Subcutaneous abdominal adipose tissue (tissue), 5 donors: ENCODE measurements around the gene LHFPL3.
"Not testable (repeated sequence)": the region's sequence is repeated elsewhere in the genome, so short reads cannot be mapped to it uniquely, and the experiment has no call there.

Source experiments
- H3K27ac ChIP-seq: one replicate; pipeline ENCODE4 v1.7.0; 2013; ENCODE audit warnings: low read depth, mild to moderate bottlenecking, inconsistent platforms, low read length, moderate library complexity
- H3K27me3 ChIP-seq, 5 donors: one replicate each; pipeline ENCODE4 v1.7.0; 2013; ENCODE audit warnings: low read length in 5 of 5, inconsistent platforms in 1 of 5; ENCODE audit not compliant: control insufficient read depth in 5 of 5, insufficient read depth in 4 of 5
- H3K36me3 ChIP-seq, 5 donors: one replicate each; pipeline ENCODE4 v1.7.0; 2013; ENCODE audit warnings: low read length in 5 of 5; ENCODE audit not compliant: control insufficient read depth in 5 of 5, insufficient read depth in 5 of 5
- H3K4me1 ChIP-seq, 5 donors: one replicate each; pipeline ENCODE4 v1.7.0; 2013; ENCODE audit warnings: low read length in 5 of 5, mild to moderate bottlenecking in 3 of 5, moderate library complexity in 1 of 5; ENCODE audit not compliant: control insufficient read depth in 5 of 5, insufficient read depth in 5 of 5
- H3K4me3 ChIP-seq, 5 donors: one replicate each; pipeline ENCODE4 v1.7.0; 2013; ENCODE audit warnings: low read length in 5 of 5, low read depth in 1 of 5
- H3K9ac ChIP-seq, 5 donors: one replicate each; pipeline ENCODE4 v1.7.0; 2013; ENCODE audit warnings: low read length in 5 of 5, mild to moderate bottlenecking in 4 of 5, moderate library complexity in 3 of 5
- H3K9me3 ChIP-seq, 5 donors: one replicate each; pipeline ENCODE4 v1.7.0; 2013; ENCODE audit warnings: low read length in 5 of 5; ENCODE audit not compliant: control insufficient read depth in 5 of 5
- donor health status: healthy.
- donor health status: healthy.
- donor health status: healthy.
- donor health status: healthy.
- donor health status: healthy.

LHFPL3 gene

DNA sequence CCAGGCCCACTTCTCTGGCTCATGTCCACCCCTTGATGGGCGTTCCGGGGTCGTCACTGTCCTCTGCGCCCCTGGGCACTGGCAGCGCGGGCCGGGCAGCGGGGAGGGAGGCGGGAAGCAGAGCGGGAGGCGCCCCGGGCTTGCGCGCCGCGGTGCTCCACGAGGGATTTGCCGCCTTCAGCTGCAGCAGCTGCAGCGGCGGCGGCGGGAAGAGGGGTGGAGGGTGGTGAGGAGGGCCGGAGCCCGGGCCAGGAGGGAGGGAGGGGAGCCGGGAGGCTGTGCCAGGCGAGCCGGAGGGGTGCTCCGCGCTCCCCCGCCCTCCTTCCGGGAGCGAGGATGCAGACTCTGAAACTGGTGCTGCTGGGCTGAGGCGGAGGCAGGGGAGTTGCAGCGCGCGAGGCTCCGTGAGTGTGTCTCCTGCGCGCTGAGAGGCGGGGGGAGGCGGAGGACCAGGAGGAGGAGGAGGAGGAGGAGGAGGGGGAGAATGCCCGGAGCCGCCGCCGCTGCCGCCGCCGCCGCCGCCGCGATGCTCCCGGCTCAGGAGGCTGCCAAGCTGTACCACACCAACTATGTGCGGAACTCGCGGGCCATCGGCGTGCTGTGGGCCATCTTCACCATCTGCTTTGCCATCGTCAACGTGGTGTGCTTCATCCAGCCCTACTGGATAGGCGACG is at the start of gene LHFPL3:
TSS of gene LHFPL3 (plus strand) at position 308 of the 674 bp plus-strand sequence.
- Histone ChIP-seq H3K4me1 (peaks cover 0 to 9% (median 7%) of the 10 kb centered on the region in 5 donors), H3K27ac (no peak within 1 kb of the TSS), H3K27me3 (peaks cover 20 to 34% (median 27%) of the 10 kb centered on the region in 5 donors), H3K36me3 (no peaks in the 10 kb centered on the region), H3K4me3 (no peak within 1 kb of the TSS), H3K9me3 (no peaks in the 10 kb centered on the region), H3K9ac (no peak within 1 kb of the TSS)

- H3K4me3 ChIP-seq, H3K9me3 ChIP-seq, H3K27me3 ChIP-seq, H3K4me1 ChIP-seq, H3K9ac ChIP-seq, H3K36me3 ChIP-seq, H3K27ac ChIP-seq: not testable (repeated sequence)
Measured at GRCh38 chr7:104281685-104282084, 46.7 kb upstream of the LHFPL3 start.

GRCh38 chr7:104286839-104287238 is 41.6 kb upstream of the LHFPL3 start:
- no peak overlapping the region for H3K4me3 ChIP-seq
- no peak overlapping the region for H3K9ac ChIP-seq
- H3K4me1 ChIP-seq, result no peaks in the 10 kb centered on the region
- no peaks in the 10 kb centered on the region for H3K27me3 ChIP-seq
- H3K36me3 ChIP-seq, result no peaks in the 10 kb centered on the region
- H3K27ac ChIP-seq, result no peak overlapping the region
- peaks cover 0 to 7% (median 0%) of the 10 kb centered on the region in 5 donors for H3K9me3 ChIP-seq

DNA sequence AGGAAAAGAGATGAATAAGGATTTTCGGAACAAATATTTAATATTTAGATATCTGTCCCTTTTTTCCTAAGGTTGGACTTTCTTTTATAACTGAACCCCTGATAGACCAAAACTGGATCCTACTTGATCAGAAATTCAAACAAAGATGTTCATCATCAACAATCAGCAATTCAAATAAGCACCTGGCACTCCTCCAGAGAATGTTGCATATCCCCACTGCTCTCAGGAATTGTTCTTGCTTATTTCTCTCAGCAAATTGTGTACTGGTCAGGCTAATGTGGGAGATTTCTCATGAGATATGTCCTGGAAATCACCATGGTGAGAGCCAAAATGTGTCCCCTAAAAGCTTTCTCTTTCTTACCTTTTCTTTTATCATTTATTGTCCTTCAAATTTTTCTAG is 40.3 kb upstream of the LHFPL3 start:
- H3K9me3 ChIP-seq, result peaks cover 0 to 7% (median 0%) of the 10 kb centered on the region in 5 donors

GRCh38 chr7:104294291-104294690 is 34.1 kb upstream of the LHFPL3 start:
- Histone ChIP-seq H3K9me3 (peaks cover 0 to 7% (median 0%) of the 10 kb centered on the region in 5 donors), H3K36me3 (no peaks in the 10 kb centered on the region), H3K27ac (no peak overlapping the region), H3K4me1 (no peaks in the 10 kb centered on the region), H3K27me3 (no peaks in the 10 kb centered on the region), H3K4me3 (no peak overlapping the region), H3K9ac (no peak overlapping the region)

More for the DNA sequence above, 40.3 kb upstream of the LHFPL3 start:
- no peak overlapping the region for H3K4me3 ChIP-seq
- no peaks in the 10 kb centered on the region for H3K27me3 ChIP-seq
- no peaks in the 10 kb centered on the region for H3K36me3 ChIP-seq
- H3K9ac ChIP-seq, result no peak overlapping the region
- H3K4me1 ChIP-seq, result no peaks in the 10 kb centered on the region
- no peak overlapping the region for H3K27ac ChIP-seq

- no peaks in the 10 kb centered on the region for H3K9me3 ChIP-seq
- no peak overlapping the region for H3K9ac ChIP-seq
- H3K27me3 ChIP-seq, result no peaks in the 10 kb centered on the region
- no peak overlapping the region for H3K4me3 ChIP-seq
- no peak overlapping the region for H3K27ac ChIP-seq
- H3K36me3 ChIP-seq, result no peaks in the 10 kb centered on the region
- H3K4me1 ChIP-seq, result no peaks in the 10 kb centered on the region
Measured at GRCh38 chr7:104296266-104296665, 32.1 kb upstream of the LHFPL3 start.

DNA sequence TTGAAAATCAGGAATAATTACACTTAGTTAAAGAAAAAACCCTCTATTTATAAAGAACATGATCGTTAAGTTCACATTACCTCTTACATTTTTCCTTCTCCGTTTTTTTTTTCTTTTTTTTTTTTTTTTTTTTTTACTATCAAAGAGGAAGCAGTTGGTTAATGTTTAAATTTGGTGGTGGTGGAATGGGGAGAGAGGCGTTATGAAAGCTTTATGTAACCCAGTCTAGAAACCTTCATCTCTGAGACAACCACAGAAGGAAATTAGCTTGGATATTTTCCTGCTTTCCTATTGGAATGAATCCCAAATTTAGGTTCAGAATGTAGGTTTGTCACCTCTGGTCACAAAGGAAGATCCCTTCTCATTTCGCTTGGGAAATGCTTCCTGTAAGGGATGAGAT is 31.5 kb upstream of the LHFPL3 start:
- no peak overlapping the region for H3K9ac ChIP-seq
- no peak overlapping the region for H3K27ac ChIP-seq

GRCh38 chr7:104299323-104299722 is 29.1 kb upstream of the LHFPL3 start:
- Histone ChIP-seq H3K4me3 (no peak overlapping the region), H3K9ac (no peak overlapping the region), H3K27me3 (no peaks in the 10 kb centered on the region), H3K27ac (no peak overlapping the region), H3K9me3 (peaks cover 0 to 3% (median 0%) of the 10 kb centered on the region in 5 donors), H3K36me3 (no peaks in the 10 kb centered on the region), H3K4me1 (no peaks in the 10 kb centered on the region)

More for the DNA sequence above, 31.5 kb upstream of the LHFPL3 start:
- H3K4me1 ChIP-seq, result no peaks in the 10 kb centered on the region
- no peaks in the 10 kb centered on the region for H3K36me3 ChIP-seq
- no peaks in the 10 kb centered on the region for H3K27me3 ChIP-seq
- no peaks in the 10 kb centered on the region for H3K9me3 ChIP-seq
- no peak overlapping the region for H3K4me3 ChIP-seq

- no peak overlapping the region for H3K9ac ChIP-seq
- H3K27ac ChIP-seq, result no peak overlapping the region
- H3K4me1 ChIP-seq, result no peaks in the 10 kb centered on the region
- peaks cover 0 to 3% (median 0%) of the 10 kb centered on the region in 5 donors for H3K9me3 ChIP-seq
- no peaks in the 10 kb centered on the region for H3K27me3 ChIP-seq
- H3K4me3 ChIP-seq, result no peak overlapping the region
- H3K36me3 ChIP-seq, result no peaks in the 10 kb centered on the region
Measured at GRCh38 chr7:104299777-104300176, 28.6 kb upstream of the LHFPL3 start.

GRCh38 chr7:104306793-104307192 is 21.6 kb upstream of the LHFPL3 start:
- no peak overlapping the region for H3K4me3 ChIP-seq
- H3K9me3 ChIP-seq, result peaks cover 0 to 3% (median 0%) of the 10 kb centered on the region in 5 donors
- no peaks in the 10 kb centered on the region for H3K27me3 ChIP-seq
- no peak overlapping the region for H3K27ac ChIP-seq
- no peaks in the 10 kb centered on the region for H3K4me1 ChIP-seq
- H3K9ac ChIP-seq, result no peak overlapping the region
- no peaks in the 10 kb centered on the region for H3K36me3 ChIP-seq
